D341Med (cell line): Measurements from ENCODE around the gene IFITM10.
A peak's percentile ranks its signal among the peaks of the same experiment; 100 is the strongest.

Experiments used
- DNase-seq: peaks from one replicate; pipeline ENCODE4 v3.0.0; 2012; ENCODE audit warnings: low spot score

Gene IFITM10

GRCh38 chr11:1763796-1764661, 13.6 kb upstream of the IFITM10 start, which contains the start of gene CTSD:
TSS of gene CTSD (minus strand) at chr11:1763927. CDS start at chr11:1763859, 68 bp downstream.
- DNase-seq: peak; percentile 99

- DNase-seq: no peak
Observed at GRCh38 chr11:1763336-1763795, 13.0 kb upstream of the IFITM10 start.

- no peak for DNase-seq
Observed at GRCh38 chr11:1762537-1763302, 12.3 kb upstream of the IFITM10 start.

GRCh38 chr11:1761857-1762536, 11.6 kb upstream of the IFITM10 start:
- DNase-seq: no peak

GRCh38 chr11:1761110-1761856, 10.9 kb upstream of the IFITM10 start:
- DNase-seq: no peak

GRCh38 chr11:1760351-1761109, 10.1 kb upstream of the IFITM10 start:
- DNase-seq: no peak

GRCh38 chr11:1759851-1760220, 9.4 kb upstream of the IFITM10 start:
- DNase-seq: no peak

GRCh38 chr11:1759151-1759850, 8.9 kb upstream of the IFITM10 start:
- DNase-seq: no peak

- DNase-seq: no peak
Observed at GRCh38 chr11:1758611-1759150, 8.3 kb upstream of the IFITM10 start.

- no peak for DNase-seq
Observed at GRCh38 chr11:1757861-1758610, 7.6 kb upstream of the IFITM10 start.

- DNase-seq: no peak
Observed at GRCh38 chr11:1756791-1757771, 6.7 kb upstream of the IFITM10 start.

- no peak for DNase-seq
Observed at GRCh38 chr11:1755692-1756561, 5.5 kb upstream of the IFITM10 start.

GRCh38 chr11:1755344-1755691, 4.9 kb upstream of the IFITM10 start:
- DNase-seq: no peak

- DNase-seq: no peak
Observed at GRCh38 chr11:1754376-1755150, 4.2 kb upstream of the IFITM10 start.

- DNase-seq: no peak
Observed at GRCh38 chr11:1753929-1754305, 3.5 kb upstream of the IFITM10 start.

- no peak for DNase-seq
Observed at GRCh38 chr11:1753229-1753928, 3.0 kb upstream of the IFITM10 start.
